HCT116 (cell line): ENCODE results near the gene TRIP13. TPM values are rescaled to one million over a fixed set of nuclear protein-coding genes. Genes with fewer than 3 reads are reported as not detected.

Experiments
- ATAC-seq: fragments of 200-7000 bp; cut with Tn5 transposase; 2 replicates; pipeline ENCODE4 v1.9.1; 2020; ENCODE audit warnings: mild to moderate bottlenecking, moderate library complexity
- BruUV-seq: library from RNA; stranded (reverse); fragments of 400-500 nt; replicated peaks from 2 replicates; lab custom pipeline; 2021; lab: Mats Ljungman, UMichigan
- CTCF ChIA-PET: fragments of 300-600 bp; sonication (Branson Sonifier 250); formaldehyde crosslinking; loops from one replicate; lab custom pipeline; 2021; ENCODE audit warnings: antibody characterized with exemption; lab: Charles Lee
- POLR2A ChIA-PET: fragments of 300-600, 350-600 bp; sonication (Branson Sonifier 250); formaldehyde crosslinking; loops from one replicate; lab custom pipeline; 2021; ENCODE audit warnings: antibody characterized with exemption; lab: Charles Lee
- RAD21 ChIA-PET, 2 experiments: fragments of 300-600 bp; sonication (Branson Sonifier 250); formaldehyde crosslinking; loops; one replicate each; lab custom pipeline; 2023; ENCODE audit warnings: low total read pairs in 2 of 2; ENCODE audit not compliant: uncharacterized antibody in 2 of 2, unreplicated experiment in 2 of 2, low non-redundant PET in 1 of 2; lab: Charles Lee
- DNase-seq: peaks from one replicate; pipeline ENCODE4 v3.0.0-alpha.2; 2010; ENCODE audit warnings: low read depth, low spot score
- H2AFZ ChIP-seq: fragments of 200-600 bp; shearing (Covaris generic), sonication (generic); 2 replicates; pipeline ENCODE4 v1.6.1; 2017; ENCODE audit warnings: low read depth, mixed run types, mixed read lengths, antibody characterized with exemption, low read length; ENCODE audit not compliant: poor library complexity, severe bottlenecking
- H3K27ac ChIP-seq: 2 replicates; pipeline ENCODE4 v1.5.1; 2012; ENCODE audit warnings: low read depth, low read length
- H3K27me3 ChIP-seq: fragments of 200-600 bp; sonication (generic); 2 replicates; pipeline ENCODE4 v1.6.1; 2016; ENCODE audit warnings: mixed run types, low read length, mixed read lengths; ENCODE audit not compliant: insufficient read depth
- H3K36me3 ChIP-seq, 2 experiments: fragments of 200-500 bp in 1 of 2; fragments of 200-600 bp in 1 of 2; sonication (Bioruptor generic) in 1 of 2; sonication (generic) in 1 of 2; 2 replicates each; pipeline versions ENCODE4 v1.5.1 to v1.6.1; 2014 to 2016; ENCODE audit warnings: low read length in 2 of 2, inconsistent platforms in 1 of 2, mixed read lengths in 1 of 2, mixed run types in 1 of 2; ENCODE audit not compliant: insufficient read depth in 2 of 2, control insufficient read depth in 1 of 2
- H3K4me1 ChIP-seq, 2 experiments: fragments of 200-600 bp in 1 of 2; sonication (generic) in 1 of 2; 2 replicates each; pipeline versions ENCODE4 v1.5.1 to v1.6.1; 2012 to 2017; ENCODE audit warnings: low read length in 2 of 2, inconsistent platforms in 1 of 2, mild to moderate bottlenecking in 1 of 2, mixed read lengths in 1 of 2, mixed run types in 1 of 2, moderate library complexity in 1 of 2; ENCODE audit not compliant: insufficient read depth in 2 of 2, control insufficient read depth in 1 of 2
- H3K4me2 ChIP-seq: fragments of 200-600 bp; sonication (generic); 2 replicates; pipeline ENCODE4 v1.6.1; 2017; ENCODE audit warnings: mixed run types, low read length, mixed read lengths
- H3K4me3 ChIP-seq, 2 experiments: fragments of 200-600 bp in 1 of 2; sonication (generic) in 1 of 2; replicated peaks in 1 of 2; 2 replicates each; pipeline ENCODE4 v1.5.1; 2011 to 2016; ENCODE audit warnings: low read length in 2 of 2, control low read depth in 1 of 2, low read depth in 1 of 2, mild to moderate bottlenecking in 1 of 2, mixed read lengths in 1 of 2, mixed run types in 1 of 2
- H3K79me2 ChIP-seq: fragments of 200-600 bp; sonication (generic); 2 replicates; pipeline ENCODE4 v1.6.1; 2017; ENCODE audit warnings: mild to moderate bottlenecking, mixed run types, low read length, moderate library complexity, mixed read lengths; ENCODE audit not compliant: insufficient read depth
- H3K9ac ChIP-seq: fragments of 200-600 bp; sonication (generic); 2 replicates; pipeline ENCODE4 v1.6.1; 2016; ENCODE audit warnings: low read length, mixed read lengths
- H3K9me2 ChIP-seq: fragments of 200-600 bp; sonication (generic), shearing (Covaris generic); 2 replicates; pipeline ENCODE4 v1.6.1; 2017; ENCODE audit warnings: mixed run types, mild to moderate bottlenecking, moderate library complexity; ENCODE audit not compliant: insufficient read depth
- H3K9me3 ChIP-seq, 2 experiments: fragments of 200-500 bp in 1 of 2; fragments of 200-600 bp in 1 of 2; sonication (Bioruptor generic) in 1 of 2; sonication (generic) in 1 of 2; 2 replicates each; pipeline ENCODE4 v1.6.1; 2014 to 2017; ENCODE audit warnings: low read length in 2 of 2, mixed read lengths in 2 of 2, inconsistent platforms in 1 of 2, low read depth in 1 of 2, mild to moderate bottlenecking in 1 of 2, mixed run types in 1 of 2, moderate library complexity in 1 of 2; ENCODE audit not compliant: control insufficient read depth in 1 of 2, insufficient read depth in 1 of 2
- H4K20me1 ChIP-seq: fragments of 200-600 bp; sonication (generic), shearing (Covaris generic); 2 replicates; pipeline ENCODE4 v1.6.1; 2017; ENCODE audit warnings: mixed run types, mild to moderate bottlenecking, moderate library complexity; ENCODE audit not compliant: insufficient read depth
- JUND ChIP-seq: IDR thresholded peaks from 2 replicates; pipeline ENCODE4 v1.6.1; 2012
- POLR2A ChIP-seq: IDR thresholded peaks from 2 replicates; pipeline ENCODE4 v1.7.0; 2011; ENCODE audit warnings: borderline replicate concordance; ENCODE audit not compliant: insufficient read depth, insufficient read length; ENCODE audit errors: extremely low read depth
- POLR2AphosphoS5 ChIP-seq: IDR thresholded peaks from 2 replicates; pipeline ENCODE4 v1.6.1; 2011; ENCODE audit warnings: mild to moderate bottlenecking, low read depth, low read length, moderate library complexity
- RAD21 ChIP-seq: IDR thresholded peaks from 2 replicates; pipeline ENCODE4 v1.6.1; 2012; ENCODE audit warnings: low read depth, mild to moderate bottlenecking
- REST ChIP-seq: IDR thresholded peaks from 2 replicates; pipeline ENCODE4 v1.6.1; 2012; ENCODE audit warnings: low read depth
- YY1 ChIP-seq: IDR thresholded peaks from 2 replicates; pipeline ENCODE4 v1.6.1; 2011; ENCODE audit warnings: low read length, low read depth, moderate library complexity, mild to moderate bottlenecking; ENCODE audit not compliant: insufficient replicate concordance; ENCODE audit errors: extremely low read depth
- intact Hi-C: fragments of 100-400 bp; cut with micrococcal nuclease; formaldehyde crosslinking; loops from 2 replicates; pipeline ENCODE4 v1.10.0; 2022
- total RNA-seq: library from RNA; stranded (reverse); gene quantifications from one replicate; pipeline ENCODE4 v1.2.1, GENCODE V29; 2021; ENCODE audit not compliant: unreplicated experiment
- TF ChIP-seq, protein P1 (sequence below): IDR thresholded peaks from 2 replicates; pipeline ENCODE4 v1.6.1; 2012

The TRIP13 gene
- total RNA-seq, 1 experiment from 2014 or later, result 45.0 TPM

GRCh38 chr5:919356-920000, 26.8 kb downstream of the TRIP13 start:
- DNase-seq, result no peak

GRCh38 chr5:920321-920720, 27.6 kb downstream of the TRIP13 start:
- no peaks in the 10 kb centered on the region for H3K9me2 ChIP-seq
- no peaks in the 10 kb centered on the region for H3K9me3 ChIP-seq
- H3K27me3 ChIP-seq, result no peaks in the 10 kb centered on the region
- H3K79me2 ChIP-seq, result no peaks in the 10 kb centered on the region
- peaks cover 3 to 33% of the 10 kb centered on the region in 2 experiments; a peak in 3 of 4 replicates for H3K36me3 ChIP-seq
- DNase-seq (no peak), ATAC-seq (no peak)
- H3K4me1 ChIP-seq, result 0 out of 4 replicates have a peak, but pooled peaks cover 0 to 3% of the 10 kb centered on the region in 2 experiments
- H3K27ac ChIP-seq, result no peak overlapping the region
- BruUV-seq, result no TSS peak
- intact Hi-C loops, result loop anchor here (5.0 kb wide), 1 partner anchor 722 kb away; no protein-coding TSS in a partner anchor
- CTCF ChIA-PET, result interaction anchor here (0.8 to 1.8 kb wide), 3 partner anchors 12 to 247 kb away, joined by 3 to 5 read pairs (median 3); no protein-coding TSS in a partner anchor
- H2AFZ ChIP-seq, result no peak overlapping the region
- no peak overlapping the region for H3K4me3 ChIP-seq
- RAD21 ChIA-PET, result no interaction called here
- H3K9ac ChIP-seq, result no peak overlapping the region
- POLR2A ChIA-PET, result no interaction called here
- no peak overlapping the region for H3K4me2 ChIP-seq
- TF ChIP-seq POLR2AphosphoS5 (no peak), REST (no peak)
- no peaks in the 10 kb centered on the region for H4K20me1 ChIP-seq

More at GRCh38 chr5:919356-920000, 26.8 kb downstream of the TRIP13 start:
- H3K27ac ChIP-seq, result no peak overlapping the region
- ChIA-PET RAD21 (no interaction called here), POLR2A (no interaction called here), CTCF (interaction anchor here (0.7 to 1.3 kb wide), 3 partner anchors 12 to 249 kb away, joined by 3 read pairs; no protein-coding TSS in a partner anchor)
- ATAC-seq, result no peak
- peaks cover 6 to 38% of the 10 kb centered on the region in 2 experiments; a peak in 3 of 4 replicates for H3K36me3 ChIP-seq
- no peaks in the 10 kb centered on the region for H4K20me1 ChIP-seq
- intact Hi-C loops, result no loop called here
- no peaks in the 10 kb centered on the region for H3K79me2 ChIP-seq
- no peaks in the 10 kb centered on the region for H3K27me3 ChIP-seq
- no peak overlapping the region for H3K4me3 ChIP-seq
- H3K4me2 ChIP-seq, result no peak overlapping the region
- no peaks in the 10 kb centered on the region for H3K9me3 ChIP-seq
- no peaks in the 10 kb centered on the region for H3K9me2 ChIP-seq
- no peak overlapping the region for H2AFZ ChIP-seq
- no TSS peak for BruUV-seq
- TF ChIP-seq YY1 (no peak), JUND (no peak), POLR2A (no peak), RAD21 (no peak)
- TF ChIP-seq, protein P1, sequence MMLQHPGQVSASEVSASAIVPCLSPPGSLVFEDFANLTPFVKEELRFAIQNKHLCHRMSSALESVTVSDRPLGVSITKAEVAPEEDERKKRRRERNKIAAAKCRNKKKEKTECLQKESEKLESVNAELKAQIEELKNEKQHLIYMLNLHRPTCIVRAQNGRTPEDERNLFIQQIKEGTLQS, result no peak
- TF ChIP-seq, all 23 proteins: peak for 0
- Histone ChIP-seq H3K4me1 (0 out of 4 replicates have a peak, but pooled peaks cover 0 to 3% of the 10 kb centered on the region in 2 experiments), H3K9ac (no peak overlapping the region)
